ENCODE data around the gene ABCD1. TPM values are rescaled to one million over a fixed set of nuclear protein-coding genes. Genes with fewer than 3 reads are reported as not detected.
"Not testable (repeated sequence)": the region's sequence is repeated elsewhere in the genome, so short reads cannot be mapped to it uniquely, and the experiment has no call there.

The ABCD1 gene
- total RNA-seq, 1 donor from 2014 or later, result 11.0 TPM

- no peak for DNase-seq (ENCODE audit: extremely low spot score in 2 of 2)
- Histone ChIP-seq H3K27me3 (no peaks in the 10 kb centered on the region), H3K36me3 (peaks cover 0 to 3% of the 10 kb centered on the region in 2 donors), H3K4me3 (no peak overlapping the region), H3K27ac (no peak overlapping the region), H3K4me1 (no peaks in the 10 kb centered on the region), H3K9me3 (no peaks in the 10 kb centered on the region)
- TF ChIP-seq CTCF (IDR thresholded peaks at IDR 0.05) (no peak), POLR2AphosphoS5 (IDR thresholded peaks at IDR 0.05; ENCODE audit: insufficient read depth in 1 of 2, low read depth in 1 of 2) (no peak), POLR2A (IDR thresholded peaks at IDR 0.05) (no peak)
- intact Hi-C loops (cut with DNase I), result no loop called here
Observed at GRCh38 chrX:153701706-153702105, 22.9 kb upstream of the ABCD1 start.

- intact Hi-C loops (cut with DNase I), result no loop called here
- DNase-seq (ENCODE audit: extremely low spot score in 2 of 2), result no peak
- Histone ChIP-seq H3K9me3 (no peaks in the 10 kb centered on the region), H3K27ac (no peak overlapping the region), H3K27me3 (no peaks in the 10 kb centered on the region), H3K36me3 (peaks cover 0 to 3% of the 10 kb centered on the region in 2 donors), H3K4me3 (no peak overlapping the region), H3K4me1 (no peaks in the 10 kb centered on the region)
- TF ChIP-seq POLR2AphosphoS5 (IDR thresholded peaks at IDR 0.05; ENCODE audit: insufficient read depth in 1 of 2, low read depth in 1 of 2), result no peak
- TF ChIP-seq POLR2A (IDR thresholded peaks at IDR 0.05), result no peak
- TF ChIP-seq CTCF (IDR thresholded peaks at IDR 0.05), result no peak
Observed at GRCh38 chrX:153702336-153703035, 22.2 kb upstream of the ABCD1 start.

- no peaks in the 10 kb centered on the region for H3K9me3 ChIP-seq
- H3K27ac ChIP-seq, result no peak overlapping the region
- no peaks in the 10 kb centered on the region for H3K4me1 ChIP-seq
- no peak overlapping the region for H3K4me3 ChIP-seq
- peaks cover 0 to 3% of the 10 kb centered on the region in 2 donors for H3K36me3 ChIP-seq
- H3K27me3 ChIP-seq, result no peaks in the 10 kb centered on the region
- intact Hi-C loops (cut with DNase I), result no loop called here
- no peak for DNase-seq (ENCODE audit: extremely low spot score in 2 of 2)
- TF ChIP-seq POLR2A (IDR thresholded peaks at IDR 0.05) (no peak), POLR2AphosphoS5 (IDR thresholded peaks at IDR 0.05; ENCODE audit: insufficient read depth in 1 of 2, low read depth in 1 of 2) (no peak), CTCF (IDR thresholded peaks at IDR 0.05) (no peak)
Observed at GRCh38 chrX:153703036-153703370, 21.7 kb upstream of the ABCD1 start.

- no peaks in the 10 kb centered on the region for H3K27me3 ChIP-seq
- DNase-seq (ENCODE audit: extremely low spot score in 2 of 2), result no peak
- intact Hi-C loops (cut with DNase I), result no loop called here
- no peak for TF ChIP-seq CTCF (IDR thresholded peaks at IDR 0.05)
- TF ChIP-seq POLR2A (IDR thresholded peaks at IDR 0.05), result no peak
- no peak for TF ChIP-seq POLR2AphosphoS5 (IDR thresholded peaks at IDR 0.05; ENCODE audit: insufficient read depth in 1 of 2, low read depth in 1 of 2)
- peaks cover 0 to 3% of the 10 kb centered on the region in 2 donors for H3K36me3 ChIP-seq
- no peak overlapping the region for H3K4me3 ChIP-seq
- H3K4me1 ChIP-seq, result no peaks in the 10 kb centered on the region
- no peaks in the 10 kb centered on the region for H3K9me3 ChIP-seq
- H3K27ac ChIP-seq, result no peak overlapping the region
Observed at GRCh38 chrX:153704021-153704526, 20.6 kb upstream of the ABCD1 start.

GRCh38 chrX:153704631-153705402 is 19.8 kb upstream of the ABCD1 start:
- DNase-seq (ENCODE audit: extremely low spot score in 2 of 2); H3K4me1 ChIP-seq; H3K27ac ChIP-seq; intact Hi-C loops (cut with DNase I); H3K36me3 ChIP-seq; H3K4me3 ChIP-seq; H3K9me3 ChIP-seq; H3K27me3 ChIP-seq: not testable (repeated sequence)

DNA sequence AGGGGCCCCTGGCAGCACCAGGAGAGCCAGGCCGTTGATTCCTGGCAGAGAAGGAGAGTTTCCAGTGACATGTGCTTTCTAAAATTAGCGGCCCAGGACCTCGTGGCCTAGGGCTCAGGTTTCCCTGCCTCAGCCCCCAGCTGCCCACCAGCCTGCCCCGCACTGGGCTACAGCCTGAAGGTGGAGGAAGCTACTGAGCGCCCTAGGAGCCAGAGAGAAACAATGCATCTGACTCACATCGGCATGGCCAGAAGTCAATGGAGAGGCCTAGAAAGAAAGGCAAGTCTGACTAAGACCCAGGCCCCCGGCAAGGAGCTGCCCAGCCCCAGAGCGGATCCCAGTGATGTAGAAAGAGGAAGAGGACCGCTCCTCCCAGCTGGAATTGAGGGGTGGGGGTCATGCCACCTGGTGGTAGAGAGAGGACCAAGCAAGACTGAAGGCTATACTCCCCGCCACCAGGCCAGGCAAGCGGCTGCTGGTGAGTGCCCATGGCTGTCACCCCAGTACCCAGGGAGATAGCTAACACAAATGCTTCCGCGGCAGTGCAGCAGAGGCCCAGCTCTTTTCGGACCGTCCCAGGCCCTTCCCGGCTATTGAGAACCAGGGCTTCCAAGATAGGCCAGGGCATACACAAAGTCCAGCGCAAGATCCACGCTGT is 19.1 kb upstream of the ABCD1 start:
- H3K27ac ChIP-seq; intact Hi-C loops (cut with DNase I); H3K4me1 ChIP-seq: not testable (repeated sequence)

More for the DNA sequence above, 19.1 kb upstream of the ABCD1 start:
- not testable (repeated sequence) for DNase-seq (ENCODE audit: extremely low spot score in 2 of 2); H3K9me3 ChIP-seq; H3K27me3 ChIP-seq; H3K4me3 ChIP-seq; H3K36me3 ChIP-seq
